Ureter (tissue), 1 donor: ENCODE measurements around the gene FAM221B. TPM values are rescaled to one million over a fixed set of nuclear protein-coding genes. Genes with fewer than 3 reads are reported as not detected.

ENCODE experiments used
- DNase-seq: peaks from one replicate; pipeline ENCODE4 v3.0.0-alpha.2; 2020; ENCODE audit warnings: low spot score
- total RNA-seq: library from RNA; stranded (reverse); gene quantifications from one replicate; pipeline ENCODE4 v1.2.4, GENCODE V29; 2023
- donor health status: DM: yes; HTN: yes; CAD: no.

The FAM221B gene
- total RNA-seq, 1 donor from 2014 or later, result 0.26 TPM

- DNase-seq, result no peak
Observed at GRCh38 chr9:35792024-35792813, 36.3 kb downstream of the FAM221B start.

GRCh38 chr9:35791297-35791921 lies 37.1 kb downstream of the FAM221B start, which contains the start of gene NPR2:
TSS of gene NPR2 (plus strand) at chr9:35791591. CDS start at chr9:35792409, 818 bp downstream.
- no peak for DNase-seq

GRCh38 chr9:35790385-35791296 lies 37.9 kb downstream of the FAM221B start:
- DNase-seq, result peak; percentile 79

GRCh38 chr9:35790025-35790384 lies 38.5 kb downstream of the FAM221B start:
- DNase-seq, result no peak

GRCh38 chr9:35789541-35789940 lies 39.0 kb downstream of the FAM221B start:
- DNase-seq, result no peak

- DNase-seq, result no peak
Observed at GRCh38 chr9:35783418-35783817, 45.1 kb downstream of the FAM221B start.

- DNase-seq, result no peak
Observed at GRCh38 chr9:35781066-35781465, 47.5 kb downstream of the FAM221B start.

- no peak for DNase-seq
Observed at GRCh38 chr9:35778496-35778895, 50.0 kb downstream of the FAM221B start.

GRCh38 chr9:35776018-35776417 lies 52.5 kb downstream of the FAM221B start:
- DNase-seq, result no peak

GRCh38 chr9:35774907-35775635 lies 53.5 kb downstream of the FAM221B start:
- no peak for DNase-seq

- no peak for DNase-seq
Observed at GRCh38 chr9:35771943-35772342, 56.6 kb downstream of the FAM221B start.

- DNase-seq, result peak; percentile 61
Observed at GRCh38 chr9:35771534-35771933, 57.0 kb downstream of the FAM221B start.

GRCh38 chr9:35771075-35771433 lies 57.5 kb downstream of the FAM221B start:
- DNase-seq, result peak; percentile 61

- DNase-seq, result no peak
Observed at GRCh38 chr9:35769763-35770162, 58.8 kb downstream of the FAM221B start.

- no peak for DNase-seq
Observed at GRCh38 chr9:35767458-35767857, 61.1 kb downstream of the FAM221B start.

- DNase-seq, result no peak
Observed at GRCh38 chr9:35766997-35767396, 61.5 kb downstream of the FAM221B start.

Other genes starting within 250 kb of the FAM221B start
- gene TESK1, start 223.5 kb downstream of the FAM221B start, total RNA-seq, result 25.6 TPM
- gene CD72, start 210.3 kb downstream of the FAM221B start, total RNA-seq, result 2.0 TPM
- 0.52 TPM for gene SIT1, start 177.8 kb downstream of the FAM221B start, total RNA-seq
- 3,373 TPM for gene RMRP, start 170.7 kb downstream of the FAM221B start, total RNA-seq
- gene CCDC107, start 170.4 kb downstream of the FAM221B start, total RNA-seq, result 22.4 TPM
- gene ARHGEF39, start 163.5 kb downstream of the FAM221B start, total RNA-seq, result 1.0 TPM
- gene CA9, start 154.8 kb downstream of the FAM221B start, total RNA-seq, result not detected
- gene TPM2, start 138.8 kb downstream of the FAM221B start, total RNA-seq, result 559 TPM
- 340 TPM for gene TLN1, start 96.5 kb downstream of the FAM221B start, total RNA-seq
- gene CREB3, start 96.1 kb downstream of the FAM221B start, total RNA-seq, result 30.7 TPM
- gene GBA2, start 79.5 kb downstream of the FAM221B start, total RNA-seq, result 108 TPM
- 34.3 TPM for gene RGP1, start 79.4 kb downstream of the FAM221B start, total RNA-seq
- gene MSMP, start 74.5 kb downstream of the FAM221B start, total RNA-seq, result not detected
- 21.8 TPM for gene NPR2, start 37.1 kb downstream of the FAM221B start, total RNA-seq
- gene SPAG8, start 16.5 kb downstream of the FAM221B start, total RNA-seq, result 6.4 TPM
- 40.5 TPM for gene HINT2, start 13.7 kb downstream of the FAM221B start, total RNA-seq
- 32.3 TPM for gene TMEM8B, start 496 bp upstream of the FAM221B start, total RNA-seq
- not detected for gene OR13J1, start 41.7 kb upstream of the FAM221B start, total RNA-seq
- 7.2 TPM for gene HRCT1, start 77.5 kb upstream of the FAM221B start, total RNA-seq
- 1.9 TPM for gene SPAAR, start 80.8 kb upstream of the FAM221B start, total RNA-seq
- not detected for gene OR2S2, start 129.4 kb upstream of the FAM221B start, total RNA-seq
- 10.3 TPM for gene RECK, start 208.2 kb upstream of the FAM221B start, total RNA-seq